Measurements from ENCODE around the gene PKP1.

- TF ChIP-seq EZH2 (optimal IDR thresholded peaks at IDR 0.05; ENCODE audit: low read depth, low read length) (no peak), CTCF (IDR thresholded peaks at IDR 0.05; ENCODE audit: low read length) (no peak), EZH2phosphoT487 (IDR thresholded peaks at IDR 0.05; ENCODE audit: low read length) (no peak)
These were observed 76.5 kb downstream of the PKP1 start for GRCh38 chr1:201359873-201360210.

All from MM.1S (cell line).